B cell (primary cell): ENCODE data around the gene HOXA10. TPM values are rescaled to one million over a fixed set of nuclear protein-coding genes. Genes with fewer than 3 reads are reported as not detected.
A peak's percentile ranks its signal among the peaks of the same experiment; 100 is the strongest.

Experiments
- ATAC-seq: fragments of 200-7000 bp; cut with Tn5 transposase; one replicate; pipeline ENCODE4 v1.10.0; 2021; ENCODE audit warnings: low read depth, mild to moderate bottlenecking, moderate number of reproducible peaks, moderate library complexity
- CTCF ChIA-PET: fragments of 350-600 bp; sonication (Branson Sonifier 250); formaldehyde crosslinking; loops from one replicate; lab custom pipeline; 2021; ENCODE audit warnings: antibody characterized with exemption, inconsistent platforms; lab: Charles Lee
- POLR2A ChIA-PET: fragments of 350-600 bp; sonication (Branson Sonifier 250); formaldehyde crosslinking; loops from one replicate; lab custom pipeline; 2021; ENCODE audit warnings: antibody characterized with exemption; lab: Charles Lee
- DNase-seq: peaks from one replicate; pipeline ENCODE4 v3.0.0; 2013
- H2AFZ ChIP-seq: 2 replicates; pipeline ENCODE4 v1.6.1; 2012; ENCODE audit warnings: mild to moderate bottlenecking, low read depth, low read length; ENCODE audit not compliant: insufficient read depth, poor library complexity, severe bottlenecking
- H3K27ac ChIP-seq, 2 donors: 1 replicate in 1 of 2; 2 replicates in 1 of 2; pipeline ENCODE4 v1.5.1; 2012 to 2013; ENCODE audit warnings: low read length in 2 of 2, mild to moderate bottlenecking in 2 of 2, moderate library complexity in 1 of 2
- H3K27me3 ChIP-seq, 4 experiments: fragments of 200-600 bp in 1 of 4; sonication (generic) in 1 of 4; replicated peaks in 1 of 4; 1 replicate in 2 of 4; 2 replicates in 2 of 4; pipeline versions ENCODE4 v1.6.1 to v1.7.0; 2013 to 2016; ENCODE audit warnings: low read length in 3 of 4, mild to moderate bottlenecking in 2 of 4, mixed read lengths in 1 of 4, moderate library complexity in 1 of 4; ENCODE audit not compliant: insufficient read depth in 4 of 4, control insufficient read depth in 3 of 4; ENCODE audit errors: control extremely low read depth in 1 of 4
- H3K36me3 ChIP-seq, 2 experiments: replicated peaks in 1 of 2; 1 replicate in 1 of 2; 2 replicates in 1 of 2; pipeline versions ENCODE4 v1.6.1 to v1.7.1; 2013; ENCODE audit warnings: low read length in 1 of 2; ENCODE audit not compliant: insufficient read depth in 2 of 2, control insufficient read depth in 1 of 2; ENCODE audit errors: control extremely low read depth in 1 of 2, extremely low read depth in 1 of 2
- H3K4me1 ChIP-seq, 2 donors: fragments of 200-600 bp in 1 of 2; sonication (generic) in 1 of 2; 1 replicate in 1 of 2; 2 replicates in 1 of 2; pipeline versions ENCODE4 v1.5.1 to v1.6.1; 2013 to 2017; ENCODE audit warnings: low read length in 2 of 2; ENCODE audit not compliant: control insufficient read depth in 2 of 2, insufficient read depth in 2 of 2
- H3K4me2 ChIP-seq: replicated peaks from 2 replicates; pipeline ENCODE3; 2012; ENCODE audit warnings: mild to moderate bottlenecking, low read depth, low read length; ENCODE audit not compliant: poor library complexity, severe bottlenecking
- H3K4me3 ChIP-seq, 5 experiments: fragments of 200-600 bp in 1 of 5; sonication (generic) in 1 of 5; 1 replicate in 3 of 5; 2 replicates in 2 of 5; pipeline versions ENCODE4 v1.5.1 to v1.7.0; 2011 to 2016; ENCODE audit warnings: low read length in 4 of 5, mild to moderate bottlenecking in 4 of 5, low read depth in 2 of 5, control low read depth in 1 of 5, moderate library complexity in 1 of 5; ENCODE audit not compliant: insufficient read depth in 1 of 5; ENCODE audit errors: control extremely low read depth in 1 of 5, extremely low read depth in 1 of 5
- H3K79me2 ChIP-seq: fragments of 200-600 bp; sonication (generic); one replicate; pipeline ENCODE4 v1.6.0; 2016; ENCODE audit warnings: low read length; ENCODE audit not compliant: control insufficient read depth, insufficient read depth
- H3K9ac ChIP-seq: fragments of 200-600 bp; sonication (generic); 2 replicates; pipeline ENCODE4 v1.6.1; 2017; ENCODE audit warnings: mild to moderate bottlenecking, low read length, moderate library complexity
- H3K9me3 ChIP-seq, 3 donors: one replicate each; pipeline versions ENCODE4 v1.6.1 to v1.7.1; 2013; ENCODE audit warnings: low read length in 2 of 3; ENCODE audit not compliant: control insufficient read depth in 2 of 3, insufficient read depth in 1 of 3; ENCODE audit errors: control extremely low read depth in 1 of 3
- H4K20me1 ChIP-seq: 2 replicates; pipeline ENCODE4 v1.6.0; 2012; ENCODE audit warnings: mild to moderate bottlenecking, low read length; ENCODE audit not compliant: insufficient read depth, control insufficient read depth, poor library complexity, severe bottlenecking
- H3K27ac Mint-ChIP-seq: one replicate; pipeline ENCODE4 v1.8.0; 2021; ENCODE audit warnings: mixed read lengths
- H3K27me3 Mint-ChIP-seq: one replicate; pipeline ENCODE4 v1.8.0; 2021; ENCODE audit warnings: mixed read lengths
- H3K4me1 Mint-ChIP-seq: one replicate; pipeline ENCODE4 v1.8.0; 2021; ENCODE audit warnings: mixed read lengths
- H3K4me3 Mint-ChIP-seq: one replicate; pipeline ENCODE4 v1.8.0; 2021; ENCODE audit warnings: mixed read lengths
- H3K9me3 Mint-ChIP-seq: one replicate; pipeline ENCODE4 v1.8.0; 2022; ENCODE audit warnings: mixed read lengths; ENCODE audit not compliant: insufficient read depth
- EZH2 ChIP-seq: IDR thresholded peaks from 2 replicates; pipeline ENCODE4 v1.6.1; 2012; ENCODE audit warnings: borderline replicate concordance, low read depth, mild to moderate bottlenecking, moderate library complexity, low read length; ENCODE audit not compliant: insufficient read depth, poor library complexity, severe bottlenecking
- WGBS: methylation state at CpG from one replicate; pipeline ENCODE4 v1.1.5; 2013; ENCODE audit warnings: missing lambda C conversion rate; ENCODE audit not compliant: insufficient coverage; 5-methylcytosine and 5-hydroxymethylcytosine counted together
- intact Hi-C: fragments of 100-400 bp; cut with micrococcal nuclease; formaldehyde crosslinking; loops from one replicate; pipeline ENCODE4 v1.10.0; 2022
- polyA plus RNA-seq: library from polyadenylated mRNA; depleted of rRNA; stranded (reverse); fragments of >200 nt; gene quantifications from 2 replicates; pipeline ENCODE4 v1.2.3, GENCODE V29; 2012
- total RNA-seq, 2 donors: library from RNA; stranded (reverse); fragments of 120-200 nt in 1 of 2; gene quantifications; 1 replicate in 1 of 2; 2 replicates in 1 of 2; pipeline versions ENCODE4 v1.2.3 to v1.2.4, GENCODE V29; 2013 to 2022
- TF ChIP-seq, protein P1 (sequence below): fragments of 200-600 bp; IDR thresholded peaks from one replicate; pipeline ENCODE4 v1.8.0; 2022; ENCODE audit warnings: antibody characterized with exemption, mild to moderate bottlenecking

HOXA10 gene
- total and polyA plus RNA-seq, 2 donors (not counting 1 experiment from before 2014, with no cell fraction given), result not detected

DNA sequence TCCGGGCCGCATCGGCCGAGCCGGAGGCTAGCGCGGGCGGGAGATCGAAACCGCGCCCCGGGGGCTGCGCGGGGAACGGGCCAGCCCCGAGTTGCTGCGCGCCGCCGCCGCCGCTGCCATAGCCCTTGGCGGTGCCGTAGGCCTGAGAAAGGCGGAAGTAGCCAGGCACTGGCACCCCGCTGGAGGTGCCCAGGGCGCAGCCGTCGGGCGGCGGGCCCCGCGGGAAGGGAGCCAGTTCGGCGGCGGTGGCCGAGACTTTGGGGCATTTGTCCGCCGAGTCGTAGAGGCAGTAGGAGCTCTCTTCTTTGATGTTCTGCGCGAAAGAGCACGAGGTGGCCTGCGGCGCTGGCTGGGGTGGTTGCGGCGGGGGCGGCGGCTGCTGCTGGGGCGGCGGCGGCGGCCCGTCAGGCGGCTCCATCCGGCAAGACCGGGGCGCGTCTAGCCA is 587 bp downstream of the HOXA10 start:
- peaks cover 8% of the 10 kb centered on the region for H4K20me1 ChIP-seq
- Mint-ChIP-seq H3K4me1 (peaks cover 19% of the 10 kb centered on the region), H3K27ac (no peak overlapping the region), H3K4me3 (peak overlapping the region; percentile 54), H3K27me3 (peaks cover 54% of the 10 kb centered on the region), H3K9me3 (no peaks in the 10 kb centered on the region)
- intact Hi-C loops, result loop anchor here (1.0 kb wide), 1 partner anchor 11 kb away; no protein-coding TSS in a partner anchor
- TF ChIP-seq, protein P1, sequence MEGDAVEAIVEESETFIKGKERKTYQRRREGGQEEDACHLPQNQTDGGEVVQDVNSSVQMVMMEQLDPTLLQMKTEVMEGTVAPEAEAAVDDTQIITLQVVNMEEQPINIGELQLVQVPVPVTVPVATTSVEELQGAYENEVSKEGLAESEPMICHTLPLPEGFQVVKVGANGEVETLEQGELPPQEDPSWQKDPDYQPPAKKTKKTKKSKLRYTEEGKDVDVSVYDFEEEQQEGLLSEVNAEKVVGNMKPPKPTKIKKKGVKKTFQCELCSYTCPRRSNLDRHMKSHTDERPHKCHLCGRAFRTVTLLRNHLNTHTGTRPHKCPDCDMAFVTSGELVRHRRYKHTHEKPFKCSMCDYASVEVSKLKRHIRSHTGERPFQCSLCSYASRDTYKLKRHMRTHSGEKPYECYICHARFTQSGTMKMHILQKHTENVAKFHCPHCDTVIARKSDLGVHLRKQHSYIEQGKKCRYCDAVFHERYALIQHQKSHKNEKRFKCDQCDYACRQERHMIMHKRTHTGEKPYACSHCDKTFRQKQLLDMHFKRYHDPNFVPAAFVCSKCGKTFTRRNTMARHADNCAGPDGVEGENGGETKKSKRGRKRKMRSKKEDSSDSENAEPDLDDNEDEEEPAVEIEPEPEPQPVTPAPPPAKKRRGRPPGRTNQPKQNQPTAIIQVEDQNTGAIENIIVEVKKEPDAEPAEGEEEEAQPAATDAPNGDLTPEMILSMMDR, result no peak
- TF ChIP-seq EZH2, result peak; percentile 40
- peak overlapping the region; percentile 61 for H3K9ac ChIP-seq
- WGBS, result 3% methylated on average over 59 of the region's 59 CpGs
- H3K27me3 ChIP-seq, result peaks cover 0 to 95% (median 79%) of the 10 kb centered on the region in 4 experiments
- H3K4me2 ChIP-seq, result peak overlapping the region; percentile 93
- H3K27ac ChIP-seq, result no peak overlapping the region
- DNase-seq, result peak; percentile 75
- H3K4me3 ChIP-seq, result peak overlapping the region in 3 of 5 experiments; percentile 36 to 55 (median 51)
- ChIA-PET POLR2A (interaction anchor here (0.8 kb wide), 1 partner anchor 23 kb away, joined by 3 read pairs; no protein-coding TSS in a partner anchor), CTCF (interaction anchor here (0.7 to 1.9 kb wide), 5 partner anchors 8 to 24 kb away, joined by 3 to 5 read pairs (median 3); no protein-coding TSS in a partner anchor)
- peaks cover 0 to 59% (median 10%) of the 10 kb centered on the region in 3 donors for H3K9me3 ChIP-seq
- ATAC-seq, result peak; percentile 85
- no peaks in the 10 kb centered on the region for H3K36me3 ChIP-seq
- peaks cover 36 to 59% of the 10 kb centered on the region in 2 donors for H3K4me1 ChIP-seq
- H2AFZ ChIP-seq, result peak overlapping the region; percentile 64
- H3K79me2 ChIP-seq, result no peaks in the 10 kb centered on the region

DNA sequence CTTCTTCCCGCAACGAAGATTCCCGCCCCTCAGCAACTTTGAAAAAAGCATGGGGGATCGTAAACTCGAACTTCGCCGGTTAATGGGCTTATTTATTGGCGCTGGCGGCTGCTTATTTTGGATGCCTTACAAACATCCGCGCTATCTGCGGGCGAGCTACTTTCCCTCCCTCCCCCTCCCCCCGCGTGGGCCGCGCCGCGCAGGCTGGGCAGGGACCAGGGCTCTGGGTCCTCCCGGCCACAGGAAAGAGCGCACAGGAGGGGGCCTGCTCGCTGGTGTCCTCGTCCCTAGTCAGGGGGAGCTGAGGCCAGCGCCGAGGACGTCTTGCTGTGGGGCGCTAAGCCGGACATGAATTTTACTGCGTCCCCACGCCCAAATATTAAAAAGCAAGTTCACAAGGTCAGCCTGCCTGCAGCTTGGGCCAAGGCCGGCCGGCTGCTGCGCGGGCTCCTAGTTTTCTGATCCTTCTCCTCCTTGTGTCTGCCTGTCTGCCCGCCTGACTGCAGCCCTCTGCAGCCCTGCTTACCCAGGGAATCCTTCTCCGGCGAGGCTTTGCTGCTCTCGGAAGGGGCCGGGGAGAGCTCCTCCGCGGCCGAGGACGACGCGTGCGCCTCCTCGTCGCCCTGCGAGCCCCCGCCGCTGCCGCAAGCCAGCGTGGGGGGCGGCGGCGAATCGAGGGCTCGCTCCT is 1.2 kb downstream of the HOXA10 start:
- Histone ChIP-seq H4K20me1 (peaks cover 8% of the 10 kb centered on the region), H3K4me2 (peak overlapping the region; percentile 93), H3K4me1 (peaks cover 38 to 63% of the 10 kb centered on the region in 2 donors), H3K36me3 (no peaks in the 10 kb centered on the region), H3K9me3 (peaks cover 0 to 64% (median 15%) of the 10 kb centered on the region in 3 donors), H3K9ac (peak overlapping the region; percentile 61), H3K4me3 (peak overlapping the region in 3 of 5 experiments; percentile 36 to 55 (median 51)), H3K79me2 (no peaks in the 10 kb centered on the region), H3K27me3 (peaks cover 0 to 96% (median 81%) of the 10 kb centered on the region in 4 experiments), H3K27ac (no peak overlapping the region), H2AFZ (peak overlapping the region; percentile 64)
- TF ChIP-seq EZH2, result no peak
- TF ChIP-seq, protein P1, result no peak
- H3K4me3 Mint-ChIP-seq, result peak overlapping the region; percentile 54
- peaks cover 19% of the 10 kb centered on the region for H3K4me1 Mint-ChIP-seq
- DNase-seq (no peak), ATAC-seq (no peak)
- 3% methylated on average over 56 of the region's 58 CpGs for WGBS
- H3K27ac Mint-ChIP-seq, result no peak overlapping the region
- intact Hi-C loops, result loop anchor here (1.0 kb wide), 1 partner anchor 11 kb away; no protein-coding TSS in a partner anchor
- ChIA-PET POLR2A (interaction anchor here (0.8 kb wide), 1 partner anchor 22 kb away, joined by 3 read pairs; no protein-coding TSS in a partner anchor), CTCF (interaction anchor here (0.7 to 2.8 kb wide), 8 partner anchors 9 to 1306 kb away, joined by 3 to 10 read pairs (median 4); no protein-coding TSS in a partner anchor)
- peaks cover 55% of the 10 kb centered on the region for H3K27me3 Mint-ChIP-seq
- H3K9me3 Mint-ChIP-seq, result no peaks in the 10 kb centered on the region
